ELR (cell line): ENCODE measurements around the gene GJB4.
"Not testable (repeated sequence)": the region's sequence is repeated elsewhere in the genome, so short reads cannot be mapped to it uniquely, and the experiment has no call there.

Source experiments
- DNase-seq: peaks from one replicate; pipeline ENCODE4 v3.0.0-alpha.2; 2015; ENCODE audit warnings: low read depth

GJB4 gene

DNA sequence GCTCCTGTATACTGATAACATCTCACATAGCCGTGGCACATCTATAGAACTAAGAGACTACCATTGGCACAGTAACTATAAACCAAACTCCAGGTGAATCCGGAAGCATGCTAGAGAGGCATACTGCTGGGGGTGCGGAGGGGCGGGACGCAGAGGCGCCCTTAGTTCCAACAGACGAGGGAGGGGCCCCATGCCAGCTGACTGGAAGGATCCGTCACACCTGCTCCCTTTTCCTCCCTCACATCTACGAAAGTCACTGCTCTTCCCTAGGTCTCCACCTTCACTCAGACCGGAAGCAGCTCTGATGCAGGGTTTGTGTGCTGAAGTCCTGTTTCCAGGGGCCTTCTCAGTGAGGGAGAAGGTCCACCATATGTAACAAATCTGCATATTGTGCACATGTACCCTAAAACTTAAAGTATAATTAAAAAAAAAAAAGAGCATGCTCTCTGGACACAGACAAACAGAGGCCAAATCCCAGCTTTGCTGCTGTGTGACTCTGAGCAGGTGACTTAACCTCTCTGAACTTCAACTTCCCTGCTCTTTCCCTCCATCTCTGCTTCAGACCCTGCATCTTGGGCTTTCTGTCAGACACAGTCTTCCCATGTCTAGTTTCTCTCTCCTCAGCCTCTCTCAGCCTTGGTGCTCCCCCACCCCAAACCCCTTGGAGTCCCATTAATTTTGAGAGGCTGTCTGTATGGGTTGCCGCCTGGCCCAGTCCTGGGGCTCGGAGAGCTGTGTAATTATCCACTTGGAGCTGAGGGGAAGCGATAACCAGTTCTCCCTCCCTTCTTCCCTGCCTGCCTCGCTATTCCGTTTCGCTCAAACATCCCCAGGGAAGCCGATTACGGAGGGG lies 12.5 kb upstream of the GJB4 start:
- DNase-seq, result no peak

DNA sequence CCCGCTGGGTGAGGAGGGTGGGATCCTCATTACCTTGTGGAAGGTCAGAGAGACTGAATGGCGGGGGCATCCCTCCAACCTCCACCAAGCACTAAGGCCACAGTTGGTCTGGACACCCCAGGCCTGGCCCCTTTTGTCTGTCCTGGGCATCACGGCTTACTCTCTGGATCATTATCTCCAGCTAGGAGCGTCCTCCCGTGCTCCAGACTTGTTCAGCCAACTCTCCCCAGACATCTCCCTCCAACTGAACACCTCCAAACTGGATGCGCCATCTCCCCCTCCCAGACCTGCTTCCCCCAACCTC lies 11.9 kb upstream of the GJB4 start:
- no peak for DNase-seq

DNA sequence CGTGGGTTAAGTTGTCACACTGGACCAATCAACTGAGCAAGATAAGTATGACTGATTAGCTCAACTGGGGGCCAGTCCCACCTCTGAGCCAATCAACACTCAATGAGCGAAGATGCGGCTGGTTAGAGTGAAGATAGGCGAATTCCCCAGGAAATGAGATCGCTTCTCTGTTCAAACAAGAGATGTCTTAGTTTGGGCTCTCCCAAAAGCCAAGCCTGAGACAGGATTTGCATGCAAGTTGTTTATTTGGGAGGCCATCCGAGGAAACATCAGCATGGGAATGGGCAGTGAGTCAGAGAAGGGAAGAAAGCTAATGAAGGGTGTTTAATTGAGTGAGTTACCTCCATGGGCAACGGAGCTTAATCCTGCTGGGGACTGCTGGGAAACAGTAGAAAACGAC lies 9.5 kb upstream of the GJB4 start:
- DNase-seq, result no peak

DNA sequence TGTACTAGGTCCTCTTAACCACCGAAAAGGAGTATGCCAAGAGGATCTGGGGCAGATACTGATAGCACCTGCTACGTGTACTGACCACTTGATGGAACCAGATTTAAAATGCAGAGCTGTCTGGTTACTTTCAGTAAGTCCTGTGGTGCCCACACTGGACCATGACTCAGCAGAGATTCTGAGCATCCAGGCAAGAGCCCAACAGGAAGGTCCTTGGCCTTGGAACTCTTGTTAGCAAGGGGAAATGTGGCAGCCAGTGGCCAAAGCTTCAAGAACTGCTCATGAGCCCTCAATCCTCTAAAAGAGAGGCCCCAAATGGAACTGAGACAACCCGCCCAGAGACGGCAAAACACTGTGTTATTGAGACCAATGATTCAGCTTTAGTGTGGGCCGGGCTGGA lies 8.9 kb upstream of the GJB4 start:
- DNase-seq, result no peak

DNA sequence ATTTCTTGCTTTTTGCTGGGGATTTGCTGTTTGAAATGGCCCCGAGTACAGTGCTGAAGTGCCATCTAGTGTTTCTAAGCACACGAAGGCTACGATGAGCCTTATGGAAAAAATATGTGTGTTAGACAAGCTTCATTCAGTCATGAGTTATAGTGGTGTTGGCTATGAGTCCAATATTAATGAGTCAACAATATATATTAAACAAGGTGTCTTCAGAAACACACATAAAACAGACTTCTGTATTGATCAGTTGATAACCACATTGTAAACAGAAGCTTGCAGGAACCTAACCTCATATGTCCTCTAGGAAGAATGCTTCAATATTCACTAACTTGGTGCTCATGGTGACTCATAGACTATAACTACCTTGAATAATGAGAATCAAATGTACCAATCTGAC lies 6.4 kb upstream of the GJB4 start:
- peak; percentile 44 for DNase-seq

DNA sequence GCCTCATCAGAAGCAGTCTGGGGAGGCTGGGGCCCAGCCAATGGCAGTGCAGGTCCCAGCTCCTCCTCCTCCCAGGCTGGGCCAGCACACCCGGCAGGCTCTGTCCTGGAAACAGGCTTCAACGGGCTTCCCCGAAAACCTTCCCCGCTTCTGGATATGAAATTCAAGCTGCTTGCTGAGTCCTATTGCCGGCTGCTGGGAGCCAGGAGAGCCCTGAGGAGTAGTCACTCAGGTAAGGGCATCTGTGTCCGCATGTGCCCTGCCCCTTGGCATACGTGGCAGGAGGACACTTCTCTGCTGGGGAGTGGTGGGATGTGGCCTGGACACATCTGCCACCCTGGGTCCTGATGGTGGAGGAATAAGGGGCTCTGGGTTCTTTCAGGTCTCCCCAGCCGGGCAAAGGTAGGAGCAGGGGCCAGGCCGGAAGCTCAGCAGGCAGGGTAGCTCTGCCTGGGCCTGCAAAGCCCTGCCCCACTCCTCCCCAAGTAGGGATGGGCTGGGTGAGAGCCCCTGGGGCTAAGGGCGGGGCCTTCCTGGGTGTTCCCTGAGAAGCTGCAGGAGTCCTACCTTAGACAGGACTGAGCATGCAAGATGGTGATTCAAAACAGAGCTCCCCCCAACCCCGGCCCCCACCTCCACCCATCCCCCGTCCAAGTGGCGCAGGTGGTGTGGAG lies 4.4 kb upstream of the GJB4 start, which contains the start of gene GJB5:
Gene GJB5 (plus strand): TSS at position 84 of the 674 bp plus-strand sequence. CDS start 2,284 bp downstream, outside the sequence.
- DNase-seq, result no peak

DNA sequence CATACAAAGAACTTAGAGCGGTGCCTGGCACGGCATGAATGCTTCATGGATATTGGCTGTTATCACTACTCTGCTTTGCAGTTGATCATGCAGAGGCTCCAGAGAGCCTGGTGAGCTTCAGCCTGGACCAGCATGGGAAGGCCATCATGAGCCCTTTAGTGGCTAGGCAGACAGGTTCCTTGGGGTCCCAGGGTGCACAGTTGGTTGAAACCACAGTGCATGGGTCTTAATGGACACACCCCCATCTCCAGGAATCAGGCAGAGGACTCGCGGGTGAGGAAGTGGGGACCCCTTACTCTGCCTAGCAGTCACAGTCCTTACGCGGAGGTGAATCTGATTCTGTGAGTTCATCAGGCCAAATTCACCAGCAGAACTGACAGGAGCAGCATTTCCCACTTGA lies 3.6 kb upstream of the GJB4 start:
- DNase-seq, result no peak

DNA sequence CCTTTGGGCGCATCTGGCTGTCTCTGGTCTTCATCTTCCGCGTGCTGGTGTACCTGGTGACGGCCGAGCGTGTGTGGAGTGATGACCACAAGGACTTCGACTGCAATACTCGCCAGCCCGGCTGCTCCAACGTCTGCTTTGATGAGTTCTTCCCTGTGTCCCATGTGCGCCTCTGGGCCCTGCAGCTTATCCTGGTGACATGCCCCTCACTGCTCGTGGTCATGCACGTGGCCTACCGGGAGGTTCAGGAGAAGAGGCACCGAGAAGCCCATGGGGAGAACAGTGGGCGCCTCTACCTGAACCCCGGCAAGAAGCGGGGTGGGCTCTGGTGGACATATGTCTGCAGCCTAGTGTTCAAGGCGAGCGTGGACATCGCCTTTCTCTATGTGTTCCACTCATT lies 2.2 kb upstream of the GJB4 start:
- DNase-seq, result no peak

DNA sequence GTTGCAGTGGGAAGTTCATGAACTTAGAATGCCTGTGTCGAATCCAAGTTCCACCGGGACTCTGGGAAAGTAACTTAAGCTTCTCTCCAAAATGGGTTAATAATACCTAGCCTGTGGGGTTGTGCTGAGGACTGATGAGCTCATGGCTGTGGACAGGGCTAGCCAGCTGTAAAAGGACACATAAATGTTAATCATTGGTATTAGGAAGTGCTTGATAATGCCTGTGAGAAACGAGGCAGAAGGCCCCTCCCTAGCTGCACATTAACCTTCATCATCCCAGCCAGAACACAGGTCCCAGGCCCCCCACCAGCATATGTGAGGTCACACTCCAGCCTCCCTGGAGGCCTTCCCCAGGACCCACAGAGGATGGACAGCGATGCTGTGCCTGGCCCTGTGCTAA lies 789 bp upstream of the GJB4 start:
- no peak for DNase-seq

DNA sequence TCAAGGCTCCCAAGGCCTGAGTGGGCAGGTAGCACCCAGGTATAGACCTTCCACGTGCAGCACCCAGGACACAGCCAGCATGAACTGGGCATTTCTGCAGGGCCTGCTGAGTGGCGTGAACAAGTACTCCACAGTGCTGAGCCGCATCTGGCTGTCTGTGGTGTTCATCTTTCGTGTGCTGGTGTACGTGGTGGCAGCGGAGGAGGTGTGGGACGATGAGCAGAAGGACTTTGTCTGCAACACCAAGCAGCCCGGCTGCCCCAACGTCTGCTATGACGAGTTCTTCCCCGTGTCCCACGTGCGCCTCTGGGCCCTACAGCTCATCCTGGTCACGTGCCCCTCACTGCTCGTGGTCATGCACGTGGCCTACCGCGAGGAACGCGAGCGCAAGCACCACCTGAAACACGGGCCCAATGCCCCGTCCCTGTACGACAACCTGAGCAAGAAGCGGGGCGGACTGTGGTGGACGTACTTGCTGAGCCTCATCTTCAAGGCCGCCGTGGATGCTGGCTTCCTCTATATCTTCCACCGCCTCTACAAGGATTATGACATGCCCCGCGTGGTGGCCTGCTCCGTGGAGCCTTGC lies 1.7 kb downstream of the GJB4 start:
- no peak for DNase-seq

DNA sequence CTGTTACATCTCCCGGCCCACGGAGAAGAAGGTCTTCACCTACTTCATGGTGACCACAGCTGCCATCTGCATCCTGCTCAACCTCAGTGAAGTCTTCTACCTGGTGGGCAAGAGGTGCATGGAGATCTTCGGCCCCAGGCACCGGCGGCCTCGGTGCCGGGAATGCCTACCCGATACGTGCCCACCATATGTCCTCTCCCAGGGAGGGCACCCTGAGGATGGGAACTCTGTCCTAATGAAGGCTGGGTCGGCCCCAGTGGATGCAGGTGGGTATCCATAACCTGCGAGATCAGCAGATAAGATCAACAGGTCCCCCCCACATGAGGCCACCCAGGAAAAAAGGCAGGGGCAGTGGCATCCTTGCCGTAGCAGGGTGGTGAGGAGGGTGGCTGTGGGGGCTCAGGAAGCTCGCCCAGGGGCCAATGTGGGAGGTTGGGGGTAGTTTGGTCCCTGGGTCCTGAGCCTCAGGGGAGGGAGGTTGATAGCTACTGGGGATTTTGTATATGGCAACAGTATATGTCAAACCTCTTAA lies 2.3 kb downstream of the GJB4 start:
- no peak for DNase-seq

DNA sequence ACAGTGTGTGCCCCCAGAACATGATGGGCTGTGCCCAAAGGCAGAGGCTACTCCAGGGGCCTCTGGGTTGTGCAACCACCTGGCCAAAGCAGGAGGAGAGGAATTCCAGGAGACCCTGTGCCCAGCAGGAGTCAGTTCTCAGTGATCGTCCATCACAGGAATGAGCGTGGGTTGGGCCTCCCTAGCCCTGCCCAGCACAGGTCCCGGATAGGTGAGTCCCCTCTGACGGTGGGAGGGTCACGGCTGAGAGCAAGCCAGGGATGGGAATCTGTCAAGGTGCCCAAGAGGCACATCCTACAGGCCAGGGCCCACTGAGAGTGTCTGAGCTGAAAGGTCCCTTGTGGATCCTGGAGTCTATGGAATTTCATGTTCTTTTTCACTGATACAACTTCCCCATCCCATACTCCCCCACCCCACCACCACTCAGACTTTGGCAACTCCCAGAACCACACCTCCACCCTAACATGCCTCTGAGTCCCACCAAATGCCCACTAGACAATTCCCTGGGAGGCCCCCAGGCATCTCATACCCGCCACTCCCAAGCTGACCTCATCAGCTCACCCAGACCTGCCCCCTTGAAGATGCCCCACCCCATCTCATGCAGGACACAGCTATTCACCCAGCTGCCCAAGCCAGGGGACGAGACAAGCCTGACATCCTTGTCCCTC lies 3.1 kb downstream of the GJB4 start:
- peak; percentile 36 for DNase-seq

DNA sequence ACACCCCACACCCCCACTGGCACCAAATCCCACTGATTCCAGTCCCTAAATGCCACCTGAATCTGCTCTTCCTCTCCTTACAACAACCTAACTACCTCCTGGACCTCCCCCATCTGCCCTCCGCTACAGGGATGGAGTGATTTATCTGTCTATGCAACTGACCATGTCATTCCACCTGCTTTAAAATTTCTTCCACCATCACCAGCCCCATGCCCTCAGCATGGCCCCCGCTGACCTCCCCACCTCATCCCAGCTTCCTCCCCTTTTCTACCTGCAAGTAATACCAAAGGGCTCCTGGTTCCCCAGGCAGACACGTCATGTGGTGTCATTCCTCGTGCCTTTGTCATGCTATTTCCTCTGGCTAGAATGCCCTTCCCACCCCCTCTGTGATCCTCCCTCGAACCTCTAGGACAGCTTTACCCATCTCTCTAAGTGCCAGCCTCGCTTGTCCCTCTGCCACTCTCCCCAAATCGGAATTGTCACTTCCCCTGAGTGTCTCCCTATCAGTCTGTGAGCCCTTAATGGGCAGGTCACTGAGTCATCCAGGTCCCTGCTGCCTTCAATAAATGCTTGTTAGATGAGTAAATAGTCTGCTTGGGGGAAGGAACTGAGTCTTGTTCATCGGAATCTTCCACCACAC lies 3.7 kb downstream of the GJB4 start:
- peak; percentile 84 for DNase-seq

DNA sequence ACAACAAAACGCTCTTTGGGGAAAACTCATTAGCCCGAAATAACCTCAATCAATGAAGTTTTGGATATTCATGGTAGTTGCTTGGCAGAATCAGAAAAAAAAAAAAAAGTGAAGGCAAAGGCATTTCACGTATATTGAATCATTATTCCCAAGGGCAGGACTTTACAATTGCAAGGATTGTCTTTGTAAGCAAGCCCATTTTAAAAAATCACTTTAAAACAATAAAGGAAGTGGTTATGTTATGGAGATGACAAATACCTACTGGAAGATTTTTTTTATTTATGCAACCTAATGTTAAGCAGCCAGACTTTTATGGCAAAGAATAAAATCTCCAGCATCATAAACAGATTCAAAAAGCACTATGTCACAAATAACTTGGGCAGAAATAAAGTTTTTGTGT lies 9.3 kb downstream of the GJB4 start:
- DNase-seq, result no peak

DNA sequence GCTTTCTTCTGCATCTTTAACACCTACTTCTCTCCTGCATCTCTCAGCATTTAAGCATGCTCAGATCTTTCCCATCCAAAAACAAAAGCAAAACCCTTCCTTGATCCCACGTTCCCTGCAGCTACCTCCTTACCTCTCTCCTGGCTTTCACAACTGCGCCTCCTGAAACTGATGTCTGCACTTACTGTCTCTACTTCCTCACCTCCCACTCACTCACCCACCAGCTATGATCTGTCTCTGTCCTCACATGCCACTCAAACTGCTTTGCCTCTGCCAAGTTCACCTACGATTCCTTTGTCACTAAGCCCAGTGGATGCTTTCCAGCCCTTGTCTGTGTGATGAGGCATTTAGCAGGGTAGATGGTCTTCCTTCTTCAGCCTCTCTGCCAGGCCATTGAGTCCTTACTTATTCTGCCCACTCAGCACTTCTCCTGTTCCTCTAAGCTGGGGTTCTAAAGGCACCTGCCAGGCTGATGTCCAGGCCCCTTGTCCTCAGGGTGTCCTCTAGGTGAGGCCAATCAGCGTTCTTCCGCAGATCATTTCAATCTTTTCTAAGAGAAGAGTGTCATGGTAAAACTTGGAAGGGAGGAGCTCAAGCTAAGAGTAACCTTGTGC lies 11.5 kb downstream of the GJB4 start:
- DNase-seq, result no peak

DNA sequence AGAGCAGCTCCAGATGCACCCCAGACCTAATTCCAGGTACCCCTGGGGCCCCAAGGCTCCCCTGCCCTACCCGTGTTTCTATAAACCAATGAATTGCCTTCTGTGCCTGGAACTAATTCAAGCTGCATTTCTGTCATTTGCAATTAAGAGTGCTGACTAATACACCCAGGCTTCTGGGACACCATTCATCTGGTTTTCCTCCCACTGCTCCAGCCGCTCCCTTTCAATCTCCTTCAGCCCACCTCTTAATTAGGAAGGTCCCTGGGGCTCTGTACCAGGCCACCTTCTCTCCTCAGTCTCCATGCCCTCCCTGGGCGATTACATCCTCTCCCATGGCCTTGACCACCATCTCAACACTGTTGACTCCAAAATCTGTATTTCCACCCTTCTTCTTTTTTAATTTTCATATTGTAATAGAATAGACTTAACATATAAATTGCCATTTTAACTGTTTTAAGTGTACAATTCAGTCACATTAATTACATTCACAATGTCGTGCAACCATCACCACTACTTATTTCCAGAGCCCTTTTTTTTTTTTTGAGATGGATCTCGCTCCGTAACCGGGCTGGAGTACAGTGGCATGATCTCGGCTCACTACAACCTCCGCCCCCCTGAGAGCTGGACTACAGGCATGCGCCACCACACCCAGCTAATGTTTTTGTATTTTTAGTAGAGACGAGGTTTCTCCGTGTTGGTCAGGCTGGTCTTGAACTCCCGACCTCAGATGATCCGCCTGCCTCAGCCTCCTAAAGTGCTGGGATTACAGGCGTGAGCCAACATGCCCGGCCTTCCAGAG lies 12.2 kb downstream of the GJB4 start:
- DNase-seq, result no peak

DNA sequence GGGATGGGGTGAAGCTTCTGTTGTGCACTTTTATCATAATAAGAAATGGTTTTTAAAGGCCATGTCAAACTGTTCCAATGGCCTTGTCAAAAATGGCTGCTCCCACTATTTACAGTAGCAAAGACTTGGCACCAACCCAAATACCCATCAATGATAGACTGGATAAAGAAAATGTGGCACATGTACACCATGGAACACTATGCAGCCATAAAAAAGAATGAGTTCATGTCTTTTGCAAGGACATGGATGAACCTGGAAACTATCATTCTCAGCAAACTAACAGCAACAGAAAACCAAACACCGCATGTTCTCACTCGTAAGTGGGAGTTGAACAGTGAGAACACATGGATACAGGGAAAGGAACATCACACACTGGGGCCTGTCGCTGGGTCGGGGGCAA lies 13.6 kb downstream of the GJB4 start:
- DNase-seq, result not testable (repeated sequence)

DNA sequence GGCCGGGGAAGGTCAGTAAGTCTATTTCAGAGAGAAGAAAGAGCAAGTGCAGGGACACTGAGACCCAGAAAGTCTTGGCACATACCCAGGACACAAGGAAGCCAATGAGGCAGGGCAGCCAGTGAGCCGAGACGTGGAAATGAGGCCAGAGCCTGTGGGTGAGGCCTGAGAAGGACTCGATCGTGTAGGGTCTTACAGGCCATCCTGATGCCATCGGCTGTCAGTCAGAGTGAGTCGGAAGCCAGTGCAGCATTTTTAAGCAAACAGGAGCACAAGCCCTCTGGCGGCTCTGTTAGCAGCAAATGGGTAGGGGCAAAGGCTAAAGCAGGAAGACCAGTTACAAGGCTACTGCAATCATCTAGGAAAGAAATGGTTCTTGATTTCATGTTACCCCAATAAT lies 15.4 kb downstream of the GJB4 start:
- DNase-seq, result no peak

DNA sequence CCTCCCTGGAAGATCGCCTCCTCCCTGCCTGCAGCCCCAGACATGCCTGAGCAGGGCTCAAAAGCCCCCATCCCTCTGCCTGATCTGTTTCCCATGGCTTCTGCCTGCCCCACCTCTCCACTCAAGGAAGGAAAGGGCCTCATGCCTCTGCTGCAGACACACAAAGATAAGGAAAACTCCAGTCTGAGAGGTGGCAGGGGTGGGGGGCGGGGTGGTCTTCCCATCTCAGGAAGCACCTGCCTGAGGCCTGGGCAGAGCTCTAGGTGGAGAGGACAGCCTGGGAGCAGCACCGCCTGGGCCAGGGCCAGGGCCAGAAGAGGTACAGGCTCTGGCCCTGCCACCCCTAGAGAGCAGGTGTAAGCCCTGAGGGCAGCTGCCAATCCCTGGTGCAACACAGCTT lies 17.4 kb downstream of the GJB4 start:
- no peak for DNase-seq

DNA sequence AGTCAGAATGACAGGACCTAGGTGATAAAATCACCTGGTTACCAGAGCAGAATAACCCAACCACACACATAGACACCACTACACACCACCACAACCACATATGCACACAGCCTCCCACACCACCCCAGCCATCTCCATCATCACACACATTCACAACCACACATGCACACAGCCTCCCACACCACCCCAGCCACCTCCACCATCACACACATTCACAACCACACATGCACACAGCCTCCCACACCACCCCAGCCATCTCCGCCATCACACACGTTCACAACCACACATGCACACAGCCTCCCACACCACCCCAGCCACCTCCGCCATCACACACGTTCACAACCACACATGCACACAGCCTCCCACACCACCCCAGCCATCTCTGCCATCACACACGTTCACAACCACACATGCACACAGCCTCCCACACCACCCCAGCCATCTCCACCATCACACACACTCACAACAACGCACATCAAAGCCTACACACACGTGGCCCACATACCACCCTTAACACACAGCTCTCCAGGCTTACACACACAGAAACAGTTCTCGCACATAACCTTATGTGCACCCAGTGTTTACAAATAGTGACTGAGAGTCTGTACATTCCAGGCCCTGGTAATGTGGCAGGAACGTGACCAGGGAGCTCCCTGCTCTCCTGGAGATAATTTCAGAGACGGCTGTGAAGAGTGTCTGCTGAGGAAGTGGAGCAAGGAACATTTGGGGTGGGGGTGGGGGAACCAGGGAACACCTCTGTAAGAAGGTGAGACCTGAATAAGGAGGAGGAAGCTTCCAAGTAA lies 18.2 kb downstream of the GJB4 start:
- DNase-seq, result no peak
